IPS-NIHi7 (cell line): ENCODE data around the gene KRTAP10-8.
"Not testable (repeated sequence)": the region's sequence is repeated elsewhere in the genome, so short reads cannot be mapped to it uniquely, and the experiment has no call there.

Experiments used
- DNase-seq: peaks from one replicate; pipeline ENCODE4 v3.0.0; 2012; ENCODE audit warnings: mixed read lengths; ENCODE audit errors: extremely low spot score

KRTAP10-8 gene

GRCh38 chr21:44612029-44612486, at the start of gene KRTAP10-8:
Gene KRTAP10-8, plus strand, starts transcription at chr21:44612079. Its CDS starts 22 bp downstream, at chr21:44612101.
- DNase-seq: no peak

- no peak for DNase-seq
Observed at GRCh38 chr21:44564099-44564498, 47.8 kb upstream of the KRTAP10-8 start.

- no peak for DNase-seq
Observed at GRCh38 chr21:44564886-44565598, 46.8 kb upstream of the KRTAP10-8 start.

GRCh38 chr21:44566403-44566802, 45.5 kb upstream of the KRTAP10-8 start:
- DNase-seq: no peak

- DNase-seq: no peak
Observed at GRCh38 chr21:44567481-44568171, 44.3 kb upstream of the KRTAP10-8 start.

- DNase-seq: no peak
Observed at GRCh38 chr21:44568261-44568660, 43.6 kb upstream of the KRTAP10-8 start.

GRCh38 chr21:44568667-44569556, 43.0 kb upstream of the KRTAP10-8 start:
- DNase-seq: no peak

GRCh38 chr21:44569861-44570517, 41.9 kb upstream of the KRTAP10-8 start:
- no peak for DNase-seq

GRCh38 chr21:44571296-44571695, 40.6 kb upstream of the KRTAP10-8 start:
- DNase-seq: no peak

- DNase-seq: no peak
Observed at GRCh38 chr21:44571844-44572782, 39.8 kb upstream of the KRTAP10-8 start.

- DNase-seq: no peak
Observed at GRCh38 chr21:44572959-44573583, 38.8 kb upstream of the KRTAP10-8 start.

GRCh38 chr21:44573630-44574456, 38.0 kb upstream of the KRTAP10-8 start, which contains the start of gene KRTAP10-4:
Gene KRTAP10-4, plus strand, starts transcription at chr21:44573729. Its CDS starts 30 bp downstream, at chr21:44573759.
- DNase-seq: not testable (repeated sequence)

- no peak for DNase-seq
Observed at GRCh38 chr21:44574457-44575306, 37.2 kb upstream of the KRTAP10-8 start.

- DNase-seq: no peak
Observed at GRCh38 chr21:44575307-44576024, 36.4 kb upstream of the KRTAP10-8 start.

- no peak for DNase-seq
Observed at GRCh38 chr21:44576025-44576420, 35.9 kb upstream of the KRTAP10-8 start.

- no peak for DNase-seq
Observed at GRCh38 chr21:44578371-44579055, 33.4 kb upstream of the KRTAP10-8 start.
